IPS-18a (cell line): Measurements from ENCODE around the gene ZNF606.
"Not testable (repeated sequence)": the region's sequence is repeated elsewhere in the genome, so short reads cannot be mapped to it uniquely, and the experiment has no call there.

Experiments used
- H3K27ac ChIP-seq: one replicate; pipeline ENCODE4 v1.5.1; 2013; ENCODE audit warnings: low read length
- H3K27me3 ChIP-seq: one replicate; pipeline ENCODE4 v1.6.1; 2013; ENCODE audit warnings: mild to moderate bottlenecking, low read length; ENCODE audit not compliant: control insufficient read depth, insufficient read depth
- H3K36me3 ChIP-seq: one replicate; pipeline ENCODE4 v1.6.1; 2013; ENCODE audit warnings: low read depth, low read length; ENCODE audit not compliant: control insufficient read depth
- H3K4me1 ChIP-seq: one replicate; pipeline ENCODE4 v1.6.1; 2013; ENCODE audit warnings: low read depth, low read length; ENCODE audit not compliant: control insufficient read depth
- H3K4me3 ChIP-seq: one replicate; pipeline ENCODE4 v1.5.1; 2013; ENCODE audit warnings: low read length
- H3K9ac ChIP-seq: one replicate; pipeline ENCODE4 v1.6.1; 2013; ENCODE audit warnings: mild to moderate bottlenecking, low read length, moderate library complexity
- H3K9me3 ChIP-seq: one replicate; pipeline ENCODE4 v1.6.1; 2013; ENCODE audit warnings: low read depth, low read length; ENCODE audit not compliant: control insufficient read depth

Gene ZNF606

DNA sequence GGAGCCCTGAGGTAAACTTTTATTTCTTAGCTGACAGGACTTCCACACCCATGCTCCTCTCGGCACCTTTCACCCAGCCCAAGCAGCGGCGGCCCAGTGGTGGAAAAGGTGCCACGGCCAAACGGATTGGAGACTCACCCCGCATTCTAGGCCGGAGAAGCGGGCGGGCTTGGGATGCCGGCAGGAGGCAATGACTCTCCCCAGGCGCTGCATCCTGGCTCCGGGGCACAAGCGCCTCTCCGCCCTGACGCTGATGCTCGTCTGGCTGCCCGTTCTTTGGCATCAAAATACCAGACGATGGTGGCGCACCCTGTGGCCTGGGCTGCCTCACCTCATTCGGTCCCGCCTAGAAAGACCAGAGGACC lies 6.7 kb upstream of the ZNF606 start:
- Histone ChIP-seq H3K4me1 (no peaks in the 10 kb centered on the region), H3K27me3 (no peaks in the 10 kb centered on the region), H3K4me3 (peak overlapping the region; percentile 40), H3K36me3 (peaks cover 26% of the 10 kb centered on the region), H3K9me3 (peaks cover 6% of the 10 kb centered on the region), H3K9ac (no peak overlapping the region), H3K27ac (no peak overlapping the region)

DNA sequence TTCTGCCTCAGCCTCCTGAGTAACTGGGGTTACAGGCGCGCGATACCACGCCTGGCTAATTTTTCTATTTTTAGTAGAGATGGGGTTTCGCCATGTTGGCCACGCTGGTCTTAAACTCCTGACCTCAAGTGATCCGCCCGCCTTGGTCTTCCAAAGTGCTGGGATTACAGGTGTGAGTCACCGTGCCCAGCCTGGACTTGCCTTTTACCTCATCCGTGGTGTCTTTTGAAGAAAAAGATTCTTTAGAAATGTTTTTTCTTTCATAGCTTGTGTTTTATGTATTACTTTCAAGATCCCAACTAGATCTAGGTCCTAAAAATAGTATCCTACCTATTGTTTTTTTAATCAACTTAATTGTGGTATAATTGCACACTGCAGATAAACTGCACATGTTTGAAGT lies 6.3 kb upstream of the ZNF606 start:
- H3K4me1 ChIP-seq, H3K27me3 ChIP-seq, H3K9me3 ChIP-seq, H3K9ac ChIP-seq, H3K27ac ChIP-seq: not testable (repeated sequence)
- Histone ChIP-seq H3K36me3 (peaks cover 28% of the 10 kb centered on the region), H3K4me3 (peak overlapping the region; percentile 40)

GRCh38 chr19:58007285-58007684 lies 4.7 kb upstream of the ZNF606 start:
- Histone ChIP-seq H3K27me3 (no peaks in the 10 kb centered on the region), H3K4me1 (no peaks in the 10 kb centered on the region), H3K36me3 (peaks cover 28% of the 10 kb centered on the region), H3K9me3 (peaks cover 3% of the 10 kb centered on the region), H3K27ac (no peak overlapping the region), H3K4me3 (no peak overlapping the region), H3K9ac (no peak overlapping the region)

GRCh38 chr19:58003174-58003828 lies 681 bp upstream of the ZNF606 start:
- Histone ChIP-seq H3K36me3 (peaks cover 47% of the 10 kb centered on the region), H3K4me1 (peaks cover 8% of the 10 kb centered on the region), H3K4me3 (peak overlapping the region; percentile 81), H3K27ac (peak overlapping the region; percentile 59), H3K27me3 (no peaks in the 10 kb centered on the region), H3K9ac (peak overlapping the region; percentile 84), H3K9me3 (peaks cover 3% of the 10 kb centered on the region)

GRCh38 chr19:58001895-58002369 lies 688 bp downstream of the ZNF606 start:
- H3K27me3 ChIP-seq, result no peaks in the 10 kb centered on the region
- peaks cover 2% of the 10 kb centered on the region for H3K9me3 ChIP-seq
- peak overlapping the region; percentile 84 for H3K9ac ChIP-seq
- peaks cover 55% of the 10 kb centered on the region for H3K36me3 ChIP-seq
- H3K27ac ChIP-seq, result peak overlapping the region; percentile 77
- peaks cover 8% of the 10 kb centered on the region for H3K4me1 ChIP-seq
- H3K4me3 ChIP-seq, result peak overlapping the region; percentile 81

- peak overlapping the region; percentile 81 for H3K4me3 ChIP-seq
These were observed 1.9 kb downstream of the ZNF606 start for GRCh38 chr19:58000677-58001076.

GRCh38 chr19:57992841-57993240 lies 9.8 kb downstream of the ZNF606 start:
- H3K9ac ChIP-seq, result no peak overlapping the region
- peaks cover 17% of the 10 kb centered on the region for H3K9me3 ChIP-seq
- no peak overlapping the region for H3K27ac ChIP-seq
- peaks cover 32% of the 10 kb centered on the region for H3K36me3 ChIP-seq
- no peaks in the 10 kb centered on the region for H3K4me1 ChIP-seq
- no peaks in the 10 kb centered on the region for H3K27me3 ChIP-seq
- no peak overlapping the region for H3K4me3 ChIP-seq

More at GRCh38 chr19:58000677-58001076, 1.9 kb downstream of the ZNF606 start:
- Histone ChIP-seq H3K4me1 (peaks cover 8% of the 10 kb centered on the region), H3K9ac (no peak overlapping the region), H3K27me3 (no peaks in the 10 kb centered on the region), H3K27ac (no peak overlapping the region), H3K9me3 (no peaks in the 10 kb centered on the region), H3K36me3 (peaks cover 48% of the 10 kb centered on the region)

GRCh38 chr19:57978586-57979289 lies 23.9 kb downstream of the ZNF606 start:
- Histone ChIP-seq H3K36me3 (peaks cover 53% of the 10 kb centered on the region), H3K9me3 (peaks cover 86% of the 10 kb centered on the region), H3K4me1 (no peaks in the 10 kb centered on the region), H3K27ac (no peak overlapping the region), H3K27me3 (no peaks in the 10 kb centered on the region), H3K9ac (no peak overlapping the region), H3K4me3 (no peak overlapping the region)

DNA sequence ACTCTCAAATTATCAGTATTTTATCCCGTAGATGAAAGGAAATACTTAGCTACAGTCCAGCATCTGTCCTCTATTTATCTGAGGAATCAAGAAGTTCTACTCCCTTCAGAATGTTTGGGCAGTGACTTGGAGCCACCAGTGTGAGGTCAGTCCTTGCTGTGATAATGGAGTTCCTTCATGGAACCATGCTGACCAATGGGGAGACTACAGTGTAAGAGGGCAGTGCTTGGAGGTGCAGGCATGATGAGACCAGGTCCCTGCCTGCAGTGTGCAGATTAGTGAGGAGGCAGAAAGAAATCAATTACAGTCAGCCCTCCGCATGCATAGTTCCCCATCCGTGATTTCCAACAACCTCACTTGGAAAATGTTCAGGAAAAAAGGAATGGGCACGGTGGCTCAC lies 28.2 kb downstream of the ZNF606 start, which contains the start of gene C19orf18:
TSS of gene C19orf18 (minus strand) at position 101 of the 400 bp plus-strand sequence. CDS start 102 bp downstream, outside the sequence.
- H3K27me3 ChIP-seq, result no peaks in the 10 kb centered on the region
- H3K36me3 ChIP-seq, result peaks cover 14% of the 10 kb centered on the region
- H3K4me1 ChIP-seq, result no peaks in the 10 kb centered on the region
- H3K27ac ChIP-seq, result no peak within 1 kb of the TSS
- no peak within 1 kb of the TSS for H3K4me3 ChIP-seq
- peaks cover 66% of the 10 kb centered on the region for H3K9me3 ChIP-seq
- no peak within 1 kb of the TSS for H3K9ac ChIP-seq

- peaks cover 36% of the 10 kb centered on the region for H3K9me3 ChIP-seq
- no peak overlapping the region for H3K4me3 ChIP-seq
- no peaks in the 10 kb centered on the region for H3K36me3 ChIP-seq
- H3K9ac ChIP-seq, result no peak overlapping the region
- H3K27me3 ChIP-seq, result no peaks in the 10 kb centered on the region
- H3K27ac ChIP-seq, result no peak overlapping the region
- no peaks in the 10 kb centered on the region for H3K4me1 ChIP-seq
These were observed 37.9 kb downstream of the ZNF606 start for GRCh38 chr19:57964761-57965160.

GRCh38 chr19:57961785-57962184 lies 40.8 kb downstream of the ZNF606 start:
- Histone ChIP-seq H3K4me1 (no peaks in the 10 kb centered on the region), H3K36me3 (no peaks in the 10 kb centered on the region), H3K9me3 (peaks cover 26% of the 10 kb centered on the region)

More at GRCh38 chr19:57961785-57962184, 40.8 kb downstream of the ZNF606 start:
- no peak overlapping the region for H3K27ac ChIP-seq
- no peak overlapping the region for H3K4me3 ChIP-seq
- H3K9ac ChIP-seq, result no peak overlapping the region
- no peaks in the 10 kb centered on the region for H3K27me3 ChIP-seq
